NCI-H526 (cell line): ENCODE data around the gene TRPC5OS.

Experiments used
- DNase-seq, 2 experiments: peaks; one replicate each; lab custom pipeline; 2025; lab: John Stamatoyannopoulos, UW

Gene TRPC5OS

GRCh38 chrX:111875881-111876280 lies at the start of gene TRPC5OS:
Gene TRPC5OS, plus strand, starts transcription at chrX:111876181. Its CDS starts 25,669 bp downstream, at chrX:111901850.
- DNase-seq, result no peak

- no peak for DNase-seq
Observed at GRCh38 chrX:111829345-111829744, 46.6 kb upstream of the TRPC5OS start.

GRCh38 chrX:111830571-111830970 lies 45.4 kb upstream of the TRPC5OS start:
- no peak for DNase-seq

GRCh38 chrX:111831343-111831742 lies 44.6 kb upstream of the TRPC5OS start:
- DNase-seq, result peak in 1 of 2 experiments; percentile 1

DNA sequence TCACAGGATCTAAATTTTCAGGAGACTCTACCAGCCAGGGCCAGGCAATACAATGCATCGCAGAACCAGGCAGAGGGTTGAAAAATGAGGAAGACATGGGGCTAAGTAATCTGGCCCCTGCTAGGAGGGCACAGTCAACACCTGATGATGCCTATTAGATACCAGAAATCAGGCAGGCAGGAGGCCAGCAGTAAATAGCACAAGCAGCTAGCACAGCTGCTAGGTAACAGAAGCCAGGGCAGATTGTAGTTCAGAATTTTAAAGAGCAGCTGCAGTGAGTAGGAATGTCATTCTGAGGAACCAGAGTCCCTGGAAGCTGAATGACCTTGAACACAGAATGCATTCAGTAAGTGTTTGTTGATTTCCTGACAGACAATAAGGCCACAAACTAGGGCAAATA lies 38.8 kb upstream of the TRPC5OS start:
- no peak for DNase-seq

- no peak for DNase-seq
Observed at GRCh38 chrX:111847491-111848133, 28.4 kb upstream of the TRPC5OS start.

- DNase-seq, result no peak
Observed at GRCh38 chrX:111848541-111848940, 27.4 kb upstream of the TRPC5OS start.

DNA sequence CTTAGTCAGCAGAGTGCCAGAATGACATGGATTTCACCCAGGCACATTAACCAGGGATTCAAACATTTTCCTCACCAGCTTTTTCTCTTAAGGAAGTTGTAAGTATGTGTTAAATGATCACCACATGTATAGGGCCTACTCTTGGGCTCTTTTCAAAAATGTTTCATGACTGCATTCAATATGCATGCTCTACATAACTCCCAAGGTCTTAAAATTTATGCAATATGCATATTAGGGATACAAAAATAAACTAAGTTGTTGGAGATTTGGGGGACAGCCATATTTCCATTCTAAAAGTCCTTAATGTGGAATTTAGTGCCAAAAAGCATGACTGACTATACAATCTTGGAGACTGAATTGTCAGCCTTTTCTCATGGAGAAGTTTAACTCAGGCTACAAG lies 25.0 kb upstream of the TRPC5OS start:
- no peak for DNase-seq

- peak; percentile 6 to 35 for DNase-seq
Observed at GRCh38 chrX:111854556-111855490, 21.2 kb upstream of the TRPC5OS start.

DNA sequence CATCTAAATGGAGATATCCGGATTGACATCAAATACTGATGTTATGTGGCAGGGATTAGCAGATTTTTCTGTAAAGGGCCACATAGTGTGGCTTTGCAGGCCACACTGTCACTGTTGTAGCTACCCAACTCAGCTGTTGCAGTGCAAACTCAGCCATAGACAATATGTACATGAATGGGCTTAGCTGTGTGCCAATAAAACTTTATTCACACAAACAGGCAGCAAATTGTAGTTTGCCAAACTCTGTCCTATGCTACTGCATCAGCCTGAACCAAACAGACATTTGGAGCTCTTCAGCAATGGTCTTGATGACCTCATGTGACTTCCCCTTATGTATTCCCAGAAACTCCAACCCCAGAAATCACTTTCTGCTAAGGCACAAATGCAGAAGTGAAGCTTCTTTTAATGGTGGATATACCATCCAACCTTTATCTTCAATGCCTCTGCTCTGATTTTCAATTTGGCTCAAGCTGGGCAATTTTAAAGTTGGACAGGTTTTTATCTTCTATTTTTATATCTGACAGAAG lies 18.4 kb upstream of the TRPC5OS start:
- DNase-seq, result no peak

DNA sequence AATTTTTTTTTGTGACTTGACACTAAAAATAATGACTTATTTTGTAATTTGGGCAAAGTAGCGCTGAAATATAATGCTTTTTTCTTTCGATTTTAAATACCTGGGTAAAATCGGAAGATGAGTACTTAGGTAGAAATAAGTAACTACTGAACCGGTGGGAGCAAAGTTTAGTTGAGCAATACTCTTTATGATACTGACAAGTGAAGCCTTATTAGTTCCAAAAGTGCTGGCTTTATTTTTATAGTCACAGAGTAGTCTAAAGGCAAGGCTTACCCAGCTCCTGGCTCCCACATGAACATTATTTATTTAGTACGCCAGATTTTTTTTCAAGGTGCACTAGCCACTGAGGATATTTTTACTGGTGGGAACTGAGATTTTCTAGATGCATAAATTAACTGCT lies 14.4 kb upstream of the TRPC5OS start:
- no peak for DNase-seq

- DNase-seq, result no peak
Observed at GRCh38 chrX:111867236-111867635, 8.7 kb upstream of the TRPC5OS start.

GRCh38 chrX:111868726-111869638 lies 7.0 kb upstream of the TRPC5OS start:
- DNase-seq, result no peak

- DNase-seq, result peak in 1 of 2 experiments; percentile 41
Observed at GRCh38 chrX:111869639-111870034, 6.3 kb upstream of the TRPC5OS start.

GRCh38 chrX:111874241-111874640 lies 1.7 kb upstream of the TRPC5OS start:
- DNase-seq, result no peak

GRCh38 chrX:111876646-111877045 lies 665 bp downstream of the TRPC5OS start:
- no peak for DNase-seq

DNA sequence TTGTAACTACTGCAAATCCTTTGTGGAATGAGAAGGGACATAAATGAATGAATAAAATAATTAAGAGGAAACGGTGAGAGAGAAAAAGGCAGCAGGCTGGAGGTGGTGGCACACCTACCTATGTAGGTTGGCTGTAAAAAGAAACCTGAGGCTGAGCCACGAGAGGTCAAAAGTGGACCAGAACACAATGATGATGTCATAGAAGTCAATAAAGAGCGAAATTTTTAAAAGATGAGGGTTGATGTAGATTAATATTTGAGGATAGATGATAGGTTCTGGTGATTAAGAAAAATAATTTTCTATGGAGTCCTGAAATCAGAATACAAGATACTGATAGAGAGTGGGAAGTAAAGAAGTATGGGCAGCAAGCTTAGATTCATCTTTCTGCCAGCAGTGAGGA lies 1.7 kb downstream of the TRPC5OS start:
- DNase-seq, result no peak

DNA sequence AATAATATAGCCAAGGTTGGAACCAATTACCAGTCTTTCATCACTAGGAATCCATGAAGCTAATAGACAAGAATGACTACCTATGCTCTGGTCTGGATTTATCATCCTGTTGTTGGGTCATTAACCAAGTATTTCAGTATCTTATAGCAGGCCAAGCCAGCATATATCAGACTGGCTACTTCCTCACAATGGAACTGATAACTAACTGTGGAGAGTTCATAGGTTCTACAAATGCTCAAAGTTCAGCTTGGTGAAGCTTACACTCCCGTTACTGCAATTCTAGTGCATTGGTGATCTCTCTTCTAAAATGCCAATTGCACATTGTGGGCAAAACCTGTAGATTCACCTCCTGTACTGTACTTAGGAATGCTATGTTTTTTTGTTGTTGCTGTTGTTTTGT lies 4.8 kb downstream of the TRPC5OS start:
- DNase-seq, result no peak

DNA sequence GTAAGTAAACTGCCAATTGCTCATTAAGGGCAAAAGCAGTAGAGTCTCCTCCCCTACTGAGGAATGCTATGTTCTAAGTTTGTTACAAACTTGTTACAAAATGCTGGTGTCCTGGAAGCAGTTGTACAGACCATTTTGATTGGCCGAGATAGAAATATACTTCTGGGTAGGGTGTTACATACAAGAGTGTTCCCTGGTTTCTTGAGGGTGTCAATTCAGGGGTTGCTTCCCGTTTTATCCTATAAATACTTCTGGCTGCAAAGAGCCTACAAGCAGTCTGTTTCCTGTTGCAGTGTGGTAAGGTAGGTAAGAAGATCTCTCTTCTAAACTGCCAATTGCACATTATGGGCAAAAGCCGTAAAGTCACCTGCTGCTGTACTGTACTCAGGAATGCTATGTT lies 5.7 kb downstream of the TRPC5OS start:
- no peak for DNase-seq

GRCh38 chrX:111886678-111887077 lies 10.7 kb downstream of the TRPC5OS start:
- no peak for DNase-seq

GRCh38 chrX:111888600-111888999 lies 12.6 kb downstream of the TRPC5OS start:
- no peak for DNase-seq

GRCh38 chrX:111892375-111892774 lies 16.4 kb downstream of the TRPC5OS start:
- DNase-seq, result no peak
